ENCODE data around the gene CDHR4. TPM values are rescaled to one million over a fixed set of nuclear protein-coding genes. Genes with fewer than 3 reads are reported as not detected.

The CDHR4 gene
- polyA plus RNA-seq, 3 donors, result not detected

DNA sequence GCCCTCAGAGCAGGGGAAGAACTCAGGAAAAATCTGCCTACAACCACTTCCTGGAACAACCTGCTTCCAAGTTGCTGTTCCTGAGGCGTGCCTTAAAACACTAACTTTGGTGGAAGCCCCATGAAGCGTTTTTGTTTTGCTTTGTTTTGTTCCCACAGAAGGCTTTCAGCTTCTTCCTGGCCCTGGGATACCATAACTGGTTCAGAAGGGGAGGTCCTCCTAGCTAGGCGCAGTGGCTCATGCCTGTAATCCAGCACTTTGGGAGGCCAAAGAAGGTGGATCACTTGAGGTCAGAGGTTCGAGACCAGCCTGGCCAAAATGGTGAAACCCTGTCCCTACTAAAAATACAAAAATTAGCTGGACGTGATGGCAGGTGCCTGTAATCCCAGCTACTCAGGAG, 12.1 kb downstream of the CDHR4 start:
- intact Hi-C loops (cut with micrococcal nuclease), result loop anchor here (5.0 to 10.0 kb wide), 2 partner anchors 63 to 65 kb away; partner anchors contain the start of gene GMPPB (in 2 of the 2)
- DNase-seq, result peak in 1 of 3 donors; percentile 2
- no peak overlapping the region for H3K27ac ChIP-seq (ENCODE audit: low read depth in 1 of 2, low read length in 2 of 2)
- H3K79me2 ChIP-seq (ENCODE audit: insufficient read depth, low read length), result peaks cover 37% of the 10 kb centered on the region
- H3K4me3 ChIP-seq (replicated peaks in 1 of 3; ENCODE audit: low read depth in 2 of 3, low read length in 3 of 3), result peak overlapping the region in 1 of 3 experiments; percentile 94
- no peak for TF ChIP-seq CTCF (IDR thresholded peaks at IDR 0.05)
- no peak overlapping the region for H3K9ac ChIP-seq (ENCODE audit: insufficient read depth, low read length, poor library complexity, severe bottlenecking)
- peaks cover 0 to 2% (median 0%) of the 10 kb centered on the region in 7 donors for H3K9me3 Mint-ChIP-seq
- no peaks in the 10 kb centered on the region for H3K27me3 ChIP-seq (ENCODE audit: control insufficient read depth in 2 of 2, insufficient read depth in 2 of 2, low read length in 2 of 2)
- H3K4me2 ChIP-seq (replicated peaks; ENCODE audit: extremely low read depth, low read length, poor library complexity, severe bottlenecking), result no peak overlapping the region
- H2AFZ ChIP-seq (ENCODE audit: insufficient read depth, low read depth, low read length, poor library complexity, severe bottlenecking), result peak overlapping the region; percentile 99
- H3K27me3 Mint-ChIP-seq (ENCODE audit: low read depth in 3 of 3), result peaks cover 0 to 8% (median 4%) of the 10 kb centered on the region in 3 donors
- H3K36me3 Mint-ChIP-seq, result peaks cover 14 to 22% of the 10 kb centered on the region in 2 donors
- H3K4me1 Mint-ChIP-seq, result peaks cover 28% of the 10 kb centered on the region
- H3K27ac Mint-ChIP-seq, result peak overlapping the region in 2 of 7 donors; percentile 95 to 97
- H3K9me3 ChIP-seq (replicated peaks in 1 of 2; ENCODE audit: control insufficient read depth in 1 of 2, insufficient read depth in 1 of 2, low read length in 2 of 2), result no peaks in the 10 kb centered on the region
- H3K4me3 Mint-ChIP-seq, result no peak overlapping the region
- peaks cover 7% of the 10 kb centered on the region for H4K20me1 ChIP-seq (ENCODE audit: insufficient read depth, low read length)
- WGBS (ENCODE audit: insufficient coverage), result 64% methylated on average over 3 of the region's 5 CpGs
- peaks cover 18 to 21% of the 10 kb centered on the region in 2 donors for H3K4me1 ChIP-seq (ENCODE audit: control insufficient read depth in 1 of 2, insufficient read depth in 2 of 2, low read length in 2 of 2)
- H3K36me3 ChIP-seq (replicated peaks in 1 of 2; ENCODE audit: control insufficient read depth in 1 of 2, insufficient read depth in 2 of 2, low read length in 2 of 2), result peaks cover 0 to 5% of the 10 kb centered on the region in 2 donors

DNA sequence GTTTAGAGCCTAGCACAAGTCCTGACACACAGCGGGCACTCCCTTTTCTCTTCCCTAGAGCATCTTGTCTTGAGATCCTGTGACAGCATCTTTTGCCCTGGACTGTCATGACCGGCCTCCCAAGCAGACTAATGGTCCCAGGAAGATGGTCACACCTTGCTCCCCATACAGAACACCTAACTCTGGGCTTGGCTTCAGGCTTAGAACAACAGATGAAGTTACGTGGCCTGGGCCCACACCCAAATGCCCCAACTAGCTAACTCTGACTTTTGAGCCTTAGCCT, 12.6 kb downstream of the CDHR4 start:
- H4K20me1 ChIP-seq (ENCODE audit: insufficient read depth, low read length), result peaks cover 12% of the 10 kb centered on the region
- peak overlapping the region; percentile 86 to 88 for H3K4me3 Mint-ChIP-seq
- peaks cover 0 to 2% (median 0%) of the 10 kb centered on the region in 7 donors for H3K9me3 Mint-ChIP-seq
- H2AFZ ChIP-seq (ENCODE audit: insufficient read depth, low read depth, low read length, poor library complexity, severe bottlenecking), result peak overlapping the region; percentile 99
- H3K36me3 Mint-ChIP-seq, result peaks cover 14 to 26% of the 10 kb centered on the region in 2 donors
- peaks cover 41% of the 10 kb centered on the region for H3K79me2 ChIP-seq (ENCODE audit: insufficient read depth, low read length)
- WGBS (ENCODE audit: insufficient coverage), result 50% methylated on average over 2 of the region's 3 CpGs
- no peaks in the 10 kb centered on the region for H3K9me3 ChIP-seq (replicated peaks in 1 of 2; ENCODE audit: control insufficient read depth in 1 of 2, insufficient read depth in 1 of 2, low read length in 2 of 2)
- TF ChIP-seq CTCF (IDR thresholded peaks at IDR 0.05), result no peak
- peak overlapping the region; percentile 94 to 98 (median 95) for H3K27ac Mint-ChIP-seq
- H3K27me3 ChIP-seq (ENCODE audit: control insufficient read depth in 2 of 2, insufficient read depth in 2 of 2, low read length in 2 of 2), result no peaks in the 10 kb centered on the region
- peak overlapping the region; percentile 81 to 95 for H3K27ac ChIP-seq (ENCODE audit: low read depth in 1 of 2, low read length in 2 of 2)
- peak overlapping the region; percentile 81 for H3K4me2 ChIP-seq (replicated peaks; ENCODE audit: extremely low read depth, low read length, poor library complexity, severe bottlenecking)
- intact Hi-C loops (cut with micrococcal nuclease), result loop anchor here (5.0 to 10.0 kb wide), 2 partner anchors 62 to 65 kb away; partner anchors contain the start of gene GMPPB (in 2 of the 2)
- H3K36me3 ChIP-seq (replicated peaks in 1 of 2; ENCODE audit: control insufficient read depth in 1 of 2, insufficient read depth in 2 of 2, low read length in 2 of 2), result peaks cover 3 to 9% of the 10 kb centered on the region in 2 donors
- no peak for DNase-seq
- H3K9ac ChIP-seq (ENCODE audit: insufficient read depth, low read length, poor library complexity, severe bottlenecking), result peak overlapping the region; percentile 98
- peaks cover 28% of the 10 kb centered on the region for H3K4me1 Mint-ChIP-seq
- peak overlapping the region in 2 of 3 experiments; percentile 91 to 94 for H3K4me3 ChIP-seq (replicated peaks in 1 of 3; ENCODE audit: low read depth in 2 of 3, low read length in 3 of 3)
- peaks cover 18 to 21% of the 10 kb centered on the region in 2 donors for H3K4me1 ChIP-seq (ENCODE audit: control insufficient read depth in 1 of 2, insufficient read depth in 2 of 2, low read length in 2 of 2)
- peaks cover 0 to 8% (median 4%) of the 10 kb centered on the region in 3 donors for H3K27me3 Mint-ChIP-seq (ENCODE audit: low read depth in 3 of 3)

Data from CD14-positive monocyte (primary cell).